Activated CD4-positive, alpha-beta T cell treated with anti-CD3 and anti-CD28 coated beads, Interleukin-10, Interleukin-2, amounts not matched to agents 100 ng/mL and 50 ng/mL, durations not matched to agents 16 hours and 8 hours (primary cell): ENCODE data around the gene DCTN2.

ENCODE experiments used
- DNase-seq: peaks from one replicate; pipeline ENCODE4 v3.0.0-alpha.2; 2020

The DCTN2 gene

DNA sequence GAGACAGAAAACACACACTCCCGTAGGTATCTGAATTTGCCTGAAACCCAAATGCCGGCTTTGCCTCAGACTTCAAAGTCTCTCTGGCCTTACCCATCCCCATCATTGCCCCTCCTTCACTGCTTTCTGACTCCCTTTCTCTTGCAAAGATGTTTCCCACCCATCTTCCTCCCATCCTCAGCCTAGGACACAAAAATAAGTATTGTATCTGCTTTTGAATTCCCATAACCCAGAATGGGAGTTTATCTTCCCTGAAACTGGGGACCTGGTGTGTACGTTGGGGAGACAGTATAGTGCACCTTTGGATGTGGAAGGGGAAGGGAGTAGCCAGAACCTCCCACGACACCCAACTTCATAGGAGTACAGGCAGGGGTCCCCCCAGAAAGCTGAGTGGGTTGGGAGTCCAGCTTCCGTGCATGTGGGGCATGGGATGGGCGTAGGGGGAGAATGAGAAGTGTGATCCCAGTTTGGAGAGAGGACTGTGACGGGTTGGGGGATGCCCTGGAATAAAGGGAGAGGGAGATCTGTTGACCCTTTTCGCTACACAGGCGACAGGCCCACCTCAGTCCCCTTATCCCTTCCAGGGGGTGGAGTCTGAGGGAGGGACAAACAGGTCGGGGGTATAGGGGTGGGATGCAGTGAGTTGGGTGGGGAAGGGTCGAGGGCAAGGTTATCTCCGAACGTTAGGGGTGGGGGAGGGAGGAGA lies 2.4 kb upstream of the DCTN2 start:
- no peak for DNase-seq

GRCh38 chr12:57548488-57548887 lies 1.5 kb upstream of the DCTN2 start:
- no peak for DNase-seq

GRCh38 chr12:57548013-57548315 lies 972 bp upstream of the DCTN2 start:
- DNase-seq: no peak

DNA sequence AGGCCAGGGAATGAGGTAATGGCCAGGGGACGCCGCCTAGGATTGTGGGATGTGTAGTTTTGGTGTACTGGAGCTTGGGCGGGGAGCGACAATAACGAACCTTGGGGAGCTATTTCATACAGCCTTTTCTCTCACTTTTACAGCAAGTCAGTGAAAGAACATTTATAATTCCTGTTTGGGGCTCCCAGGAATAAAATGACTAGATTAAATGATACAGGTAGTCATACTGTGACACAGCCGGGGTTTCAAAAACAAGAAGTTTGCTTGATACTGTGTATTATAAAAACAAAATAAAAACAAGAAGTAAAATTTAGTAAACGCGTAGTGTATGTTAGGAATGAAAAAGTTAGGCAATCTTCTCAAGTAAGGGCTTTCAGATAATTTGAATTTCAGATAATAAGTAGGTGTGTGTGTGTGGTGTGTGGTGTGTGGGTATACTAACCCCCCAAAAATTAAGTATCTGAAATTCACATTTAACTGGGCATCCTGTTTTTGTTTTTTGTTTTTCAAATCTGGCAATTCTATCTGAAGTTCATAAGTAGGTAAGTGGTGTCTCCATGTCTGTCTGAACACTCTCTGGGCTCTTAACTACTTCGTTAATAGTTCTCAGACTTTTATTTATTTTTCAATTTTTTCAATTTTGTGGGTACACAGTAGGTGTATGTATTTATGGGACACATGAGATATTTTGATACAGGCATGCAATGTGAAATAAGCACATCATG lies 458 bp upstream of the DCTN2 start:
- no peak for DNase-seq

DNA sequence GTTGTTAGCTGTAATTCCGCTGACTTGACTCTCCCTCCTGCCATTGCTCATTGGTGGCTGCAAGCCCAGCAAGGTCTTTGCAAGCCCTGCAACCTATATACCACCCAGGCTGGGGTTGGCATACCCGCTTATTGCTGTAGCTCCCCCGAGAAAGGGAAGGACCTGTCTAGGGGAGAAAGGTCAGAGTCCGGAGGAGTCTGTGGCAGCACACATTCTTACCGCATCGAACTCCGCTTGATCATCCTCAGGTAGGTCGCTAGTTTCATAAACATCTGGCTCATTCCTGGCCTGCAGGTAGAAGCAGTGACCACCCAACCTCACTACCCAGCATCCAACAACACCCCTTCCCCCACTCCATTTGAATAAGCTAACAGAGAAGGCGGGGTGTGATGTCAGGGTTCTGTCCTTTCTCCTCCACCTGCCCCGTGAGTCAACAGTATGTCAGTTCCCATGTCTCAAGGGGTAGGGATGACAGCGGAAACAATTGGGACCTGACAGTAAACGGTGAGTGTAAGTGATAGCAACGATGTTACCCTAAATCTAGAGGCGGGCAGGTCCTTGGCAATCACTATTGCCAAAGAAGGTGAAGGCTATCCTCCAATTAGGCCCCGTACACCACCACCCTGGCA lies 1.1 kb downstream of the DCTN2 start:
- no peak for DNase-seq

- DNase-seq: no peak
Observed at GRCh38 chr12:57543581-57543980, 3.4 kb downstream of the DCTN2 start.

GRCh38 chr12:57541717-57542116 lies 5.3 kb downstream of the DCTN2 start:
- DNase-seq: no peak

- no peak for DNase-seq
Observed at GRCh38 chr12:57541001-57541400, 6.0 kb downstream of the DCTN2 start.

GRCh38 chr12:57539134-57539768 lies 7.7 kb downstream of the DCTN2 start:
- DNase-seq: no peak

- DNase-seq: no peak
Observed at GRCh38 chr12:57536597-57536942, 10.4 kb downstream of the DCTN2 start.

GRCh38 chr12:57535764-57536596 lies 11.0 kb downstream of the DCTN2 start:
- DNase-seq: no peak

DNA sequence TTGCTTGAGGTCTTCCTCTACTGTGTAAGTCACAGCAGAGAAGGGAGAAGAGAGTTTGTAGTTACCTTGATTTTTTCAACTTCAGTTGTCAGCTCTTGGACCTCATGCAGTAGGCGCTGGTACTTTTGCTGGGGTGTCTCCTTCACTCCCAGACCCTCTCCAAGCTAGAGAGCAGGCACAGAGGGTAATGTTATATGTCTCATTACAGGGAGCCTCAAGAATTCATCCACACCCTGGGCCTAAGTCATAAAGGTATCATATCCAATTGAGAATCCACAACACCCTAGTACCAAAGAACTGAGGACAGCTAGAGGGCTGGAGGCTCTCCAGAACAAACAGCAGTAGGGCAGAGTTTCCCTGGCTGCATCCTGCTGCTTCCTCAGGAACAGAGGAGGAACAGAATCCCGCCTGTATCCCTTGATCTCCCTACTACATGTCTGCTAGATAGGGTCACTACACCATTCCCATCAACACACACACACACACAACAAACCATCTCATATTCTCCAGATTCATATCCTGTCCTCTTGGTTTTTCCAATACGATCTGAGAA lies 11.9 kb downstream of the DCTN2 start:
- no peak for DNase-seq

GRCh38 chr12:57534250-57534649 lies 12.7 kb downstream of the DCTN2 start:
- no peak for DNase-seq

- no peak for DNase-seq
Observed at GRCh38 chr12:57533108-57533507, 13.9 kb downstream of the DCTN2 start.

- no peak for DNase-seq
Observed at GRCh38 chr12:57531836-57532235, 15.2 kb downstream of the DCTN2 start.

DNA sequence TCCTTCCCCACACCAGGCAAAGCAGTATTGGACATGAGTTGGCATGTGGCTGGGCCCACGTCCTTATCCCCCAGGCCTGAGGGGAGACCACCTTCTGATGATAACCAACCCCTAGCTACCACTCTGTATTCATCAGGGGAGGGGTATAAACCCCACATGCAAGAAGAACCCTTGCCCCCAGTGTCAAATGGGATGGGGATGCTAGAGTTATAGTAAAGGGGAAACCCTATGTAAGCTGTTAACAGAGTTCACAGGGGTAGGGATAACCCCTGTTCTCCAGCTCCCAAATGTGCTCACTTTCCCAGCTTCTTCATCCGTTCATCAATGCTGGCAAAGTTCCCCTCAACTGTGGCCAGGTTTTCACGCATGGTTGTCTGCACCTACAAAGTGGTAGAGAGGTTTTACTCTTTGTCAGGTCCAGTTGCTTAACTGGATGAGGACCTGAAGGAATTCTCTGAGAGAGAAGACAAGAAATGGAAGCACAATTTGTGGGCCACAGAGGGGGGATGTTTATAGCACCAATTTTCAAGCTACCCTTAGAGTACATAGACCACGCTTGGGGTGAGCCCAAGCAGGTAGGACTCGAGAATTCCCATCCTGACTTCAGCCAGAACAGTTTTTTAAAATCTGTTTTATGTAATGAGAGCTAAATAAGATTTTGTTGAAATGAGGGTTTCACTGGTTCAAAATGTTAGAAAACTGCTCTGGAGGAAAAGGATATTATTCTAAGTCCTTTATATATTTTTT lies 16.4 kb downstream of the DCTN2 start:
- no peak for DNase-seq

- no peak for DNase-seq
Observed at GRCh38 chr12:57529831-57530230, 17.2 kb downstream of the DCTN2 start.

- no peak for DNase-seq
Observed at GRCh38 chr12:57528831-57529555, 18.0 kb downstream of the DCTN2 start.

DNA sequence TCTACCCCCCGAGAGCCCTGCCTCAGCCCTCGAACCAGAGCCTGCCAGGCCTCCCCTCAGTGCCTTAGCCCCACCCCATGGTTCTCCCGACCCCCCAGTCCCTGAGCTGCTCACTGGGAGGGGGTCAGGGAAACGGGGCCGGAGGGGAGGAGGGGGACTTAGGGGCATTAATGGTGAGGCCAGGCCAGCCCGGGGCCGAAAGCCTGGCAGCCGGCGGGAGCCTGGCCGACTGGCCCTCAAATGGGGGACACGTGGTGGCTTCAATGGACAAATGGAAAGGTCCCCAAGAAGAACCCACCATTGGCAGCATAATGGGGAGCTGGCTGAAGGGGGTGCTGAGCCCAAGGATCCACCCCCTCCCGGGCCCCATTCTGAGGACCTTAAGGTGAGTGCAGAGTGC lies 18.8 kb downstream of the DCTN2 start:
- DNase-seq: no peak

DNA sequence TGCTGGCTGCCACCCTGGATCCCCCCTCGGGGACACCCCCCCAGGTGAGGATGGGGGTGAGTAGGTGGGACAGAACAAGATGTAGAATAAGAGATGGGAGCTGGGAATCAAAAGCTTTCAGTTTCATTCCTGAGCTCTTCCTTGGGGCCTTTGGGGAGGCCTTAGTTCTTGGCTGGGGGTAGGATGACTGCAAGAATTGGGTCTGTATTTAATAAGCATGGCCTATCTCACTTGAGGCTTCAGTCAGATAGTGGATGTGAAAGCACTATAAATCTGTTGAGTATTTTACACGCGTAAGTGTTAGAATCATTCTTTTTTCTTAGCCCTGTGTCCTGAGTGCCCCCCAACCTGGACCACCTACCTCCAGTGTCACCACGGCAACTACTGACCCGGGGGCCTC lies 19.8 kb downstream of the DCTN2 start:
- DNase-seq: no peak

DNA sequence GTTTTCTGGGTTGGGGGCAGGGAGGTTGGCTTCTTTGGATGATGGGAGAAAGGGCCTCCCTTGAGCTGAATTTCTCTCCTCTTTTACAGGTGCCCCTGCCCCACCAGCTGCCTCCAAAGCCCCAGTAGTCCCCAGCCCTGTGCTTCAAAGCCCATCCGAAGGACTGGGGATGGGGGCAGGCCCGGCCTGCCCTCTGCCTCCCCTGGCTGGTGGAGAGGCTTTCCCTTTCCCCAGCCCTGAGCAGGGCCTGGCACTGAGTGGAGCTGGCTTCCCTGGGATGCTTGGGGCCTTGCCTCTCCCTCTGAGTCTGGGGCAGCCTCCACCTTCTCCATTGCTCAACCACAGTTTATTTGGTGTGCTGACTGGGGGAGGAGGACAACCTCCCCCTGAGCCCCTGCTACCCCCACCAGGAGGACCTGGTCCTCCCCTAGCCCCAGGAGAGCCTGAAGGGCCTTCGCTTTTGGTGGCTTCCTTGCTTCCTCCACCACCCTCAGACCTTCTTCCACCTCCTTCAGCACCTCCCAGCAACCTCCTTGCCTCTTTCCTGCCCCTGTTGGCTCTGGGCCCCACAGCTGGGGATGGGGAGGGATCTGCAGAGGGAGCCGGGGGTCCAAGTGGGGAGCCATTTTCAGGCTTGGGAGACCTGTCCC lies 20.4 kb downstream of the DCTN2 start:
- DNase-seq: no peak
